ENCODE data around the gene LSAMP. TPM values are rescaled to one million over a fixed set of nuclear protein-coding genes. Genes with fewer than 3 reads are reported as not detected.

LSAMP gene
- total RNA-seq, 2 donors from 2014 or later, result 1.9 to 5.4 TPM

DNA sequence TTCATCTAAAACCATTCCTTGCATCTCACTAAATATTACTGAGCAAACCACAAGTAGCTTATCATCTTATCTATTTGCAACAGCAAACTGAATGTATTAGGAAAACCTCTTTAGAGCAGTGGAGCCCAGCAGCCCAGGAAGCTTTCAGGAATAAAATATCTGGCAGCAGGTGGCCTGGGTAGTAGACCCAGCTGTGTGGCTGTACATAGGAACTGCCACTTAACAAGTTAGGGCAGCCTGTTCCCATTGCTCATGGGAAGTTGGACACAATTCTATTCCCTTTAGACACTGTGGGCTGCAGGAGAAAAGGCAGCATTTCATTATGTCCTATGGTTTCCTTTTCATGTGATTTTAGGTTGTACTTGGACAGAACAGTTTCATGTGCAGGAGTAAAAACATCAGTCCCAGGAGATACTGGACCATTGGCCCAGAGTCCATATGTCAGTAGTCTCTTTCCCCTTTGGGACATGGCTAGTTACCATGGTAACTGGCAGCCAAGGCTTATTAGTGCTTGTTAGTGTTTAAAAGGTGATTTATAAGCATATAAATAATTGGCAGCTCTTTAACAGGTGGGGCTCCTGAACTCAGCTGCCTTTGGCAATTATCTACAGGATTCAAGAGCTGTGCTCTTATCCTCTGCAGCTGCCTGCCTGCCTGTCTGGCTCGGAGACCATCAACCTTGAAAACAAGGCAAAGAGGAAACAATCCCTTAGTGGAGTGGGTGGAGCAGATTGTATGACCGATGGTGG is 28.9 kb upstream of the LSAMP start:
- TF ChIP-seq, protein P1, sequence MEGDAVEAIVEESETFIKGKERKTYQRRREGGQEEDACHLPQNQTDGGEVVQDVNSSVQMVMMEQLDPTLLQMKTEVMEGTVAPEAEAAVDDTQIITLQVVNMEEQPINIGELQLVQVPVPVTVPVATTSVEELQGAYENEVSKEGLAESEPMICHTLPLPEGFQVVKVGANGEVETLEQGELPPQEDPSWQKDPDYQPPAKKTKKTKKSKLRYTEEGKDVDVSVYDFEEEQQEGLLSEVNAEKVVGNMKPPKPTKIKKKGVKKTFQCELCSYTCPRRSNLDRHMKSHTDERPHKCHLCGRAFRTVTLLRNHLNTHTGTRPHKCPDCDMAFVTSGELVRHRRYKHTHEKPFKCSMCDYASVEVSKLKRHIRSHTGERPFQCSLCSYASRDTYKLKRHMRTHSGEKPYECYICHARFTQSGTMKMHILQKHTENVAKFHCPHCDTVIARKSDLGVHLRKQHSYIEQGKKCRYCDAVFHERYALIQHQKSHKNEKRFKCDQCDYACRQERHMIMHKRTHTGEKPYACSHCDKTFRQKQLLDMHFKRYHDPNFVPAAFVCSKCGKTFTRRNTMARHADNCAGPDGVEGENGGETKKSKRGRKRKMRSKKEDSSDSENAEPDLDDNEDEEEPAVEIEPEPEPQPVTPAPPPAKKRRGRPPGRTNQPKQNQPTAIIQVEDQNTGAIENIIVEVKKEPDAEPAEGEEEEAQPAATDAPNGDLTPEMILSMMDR (IDR thresholded peaks at IDR 0.05), result no peak
- ATAC-seq (ENCODE audit: insufficient number of reproducible peaks, low FRiP score, low read depth) (no peak), DNase-seq (ENCODE audit: low spot score) (no peak)
- H3K27me3 ChIP-seq (replicated peaks; ENCODE audit: insufficient read depth), result no peaks in the 10 kb centered on the region
- H3K9me3 ChIP-seq, result no peaks in the 10 kb centered on the region
- no peak overlapping the region for H3K4me3 ChIP-seq
- H3K4me1 ChIP-seq (ENCODE audit: control insufficient read depth in 1 of 2, low read depth in 2 of 2), result peaks cover 0 to 12% of the 10 kb centered on the region in 2 donors
- no peak overlapping the region for H3K27ac ChIP-seq
- H3K36me3 ChIP-seq, result no peaks in the 10 kb centered on the region

GRCh38 chr3:116473602-116474001 is 28.3 kb upstream of the LSAMP start:
- ATAC-seq (ENCODE audit: insufficient number of reproducible peaks, low FRiP score, low read depth) (no peak), DNase-seq (ENCODE audit: low spot score) (no peak)
- Histone ChIP-seq H3K27me3 (replicated peaks; ENCODE audit: insufficient read depth) (no peaks in the 10 kb centered on the region), H3K36me3 (no peaks in the 10 kb centered on the region), H3K4me1 (ENCODE audit: control insufficient read depth in 1 of 2, low read depth in 2 of 2) (peaks cover 0 to 12% of the 10 kb centered on the region in 2 donors), H3K9me3 (no peaks in the 10 kb centered on the region), H3K27ac (no peak overlapping the region), H3K4me3 (no peak overlapping the region)
- TF ChIP-seq, protein P1 (IDR thresholded peaks at IDR 0.05), result no peak

- DNase-seq (ENCODE audit: low spot score) (no peak), ATAC-seq (ENCODE audit: insufficient number of reproducible peaks, low FRiP score, low read depth) (no peak)
- Histone ChIP-seq H3K9me3 (no peaks in the 10 kb centered on the region), H3K36me3 (no peaks in the 10 kb centered on the region), H3K4me3 (no peak overlapping the region), H3K27ac (no peak overlapping the region), H3K27me3 (replicated peaks; ENCODE audit: insufficient read depth) (no peaks in the 10 kb centered on the region), H3K4me1 (ENCODE audit: control insufficient read depth in 1 of 2, low read depth in 2 of 2) (peaks cover 0 to 12% of the 10 kb centered on the region in 2 donors)
- TF ChIP-seq, protein P1 (IDR thresholded peaks at IDR 0.05), result no peak
Observed at GRCh38 chr3:116470605-116471197, 25.4 kb upstream of the LSAMP start.

DNA sequence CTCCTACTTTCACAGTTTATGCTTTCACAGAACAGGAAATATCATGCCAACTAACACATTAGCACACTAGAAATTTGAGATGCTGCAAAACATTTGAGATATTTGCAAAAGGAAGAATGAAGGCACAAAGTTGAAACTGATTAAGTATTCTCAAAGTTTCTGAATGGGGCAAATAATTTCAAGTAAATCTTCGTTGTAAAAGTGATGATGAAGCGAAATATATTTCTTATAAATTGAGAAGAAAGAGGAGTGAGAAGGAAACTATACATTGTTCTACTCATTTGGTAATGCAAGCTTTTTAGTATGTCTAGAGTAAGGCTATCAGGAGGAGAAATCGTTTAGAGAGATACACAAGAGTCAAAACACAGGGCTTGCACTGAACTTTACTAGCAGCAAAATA is 24.3 kb upstream of the LSAMP start:
- ATAC-seq (ENCODE audit: insufficient number of reproducible peaks, low FRiP score, low read depth) (no peak), DNase-seq (ENCODE audit: low spot score) (no peak)
- peaks cover 0 to 7% of the 10 kb centered on the region in 2 donors for H3K4me1 ChIP-seq (ENCODE audit: control insufficient read depth in 1 of 2, low read depth in 2 of 2)
- no peak overlapping the region for H3K4me3 ChIP-seq
- TF ChIP-seq, protein P1 (IDR thresholded peaks at IDR 0.05), result no peak
- no peaks in the 10 kb centered on the region for H3K36me3 ChIP-seq
- H3K27ac ChIP-seq, result no peak overlapping the region
- no peaks in the 10 kb centered on the region for H3K27me3 ChIP-seq (replicated peaks; ENCODE audit: insufficient read depth)
- no peaks in the 10 kb centered on the region for H3K9me3 ChIP-seq

GRCh38 chr3:116464276-116464798 is 19.1 kb upstream of the LSAMP start:
- Histone ChIP-seq H3K27me3 (replicated peaks; ENCODE audit: insufficient read depth) (no peaks in the 10 kb centered on the region), H3K27ac (no peak overlapping the region), H3K4me1 (ENCODE audit: control insufficient read depth in 1 of 2, low read depth in 2 of 2) (no peaks in the 10 kb centered on the region), H3K4me3 (no peak overlapping the region), H3K9me3 (no peaks in the 10 kb centered on the region), H3K36me3 (no peaks in the 10 kb centered on the region)
- TF ChIP-seq, protein P1 (IDR thresholded peaks at IDR 0.05), result no peak
- ATAC-seq (ENCODE audit: insufficient number of reproducible peaks, low FRiP score, low read depth), result no peak
- no peak for DNase-seq (ENCODE audit: low spot score)
